ENCODE data around the gene MEGF9.

The MEGF9 gene

GRCh38 chr9:120730654-120731514 is 16.6 kb upstream of the MEGF9 start:
- DNase-seq: no peak

- no peak for DNase-seq
Measured at GRCh38 chr9:120729791-120730241, 15.5 kb upstream of the MEGF9 start.

- DNase-seq: no peak
Measured at GRCh38 chr9:120726484-120726883, 12.2 kb upstream of the MEGF9 start.

- DNase-seq: no peak
Measured at GRCh38 chr9:120725907-120726306, 11.6 kb upstream of the MEGF9 start.

DNA sequence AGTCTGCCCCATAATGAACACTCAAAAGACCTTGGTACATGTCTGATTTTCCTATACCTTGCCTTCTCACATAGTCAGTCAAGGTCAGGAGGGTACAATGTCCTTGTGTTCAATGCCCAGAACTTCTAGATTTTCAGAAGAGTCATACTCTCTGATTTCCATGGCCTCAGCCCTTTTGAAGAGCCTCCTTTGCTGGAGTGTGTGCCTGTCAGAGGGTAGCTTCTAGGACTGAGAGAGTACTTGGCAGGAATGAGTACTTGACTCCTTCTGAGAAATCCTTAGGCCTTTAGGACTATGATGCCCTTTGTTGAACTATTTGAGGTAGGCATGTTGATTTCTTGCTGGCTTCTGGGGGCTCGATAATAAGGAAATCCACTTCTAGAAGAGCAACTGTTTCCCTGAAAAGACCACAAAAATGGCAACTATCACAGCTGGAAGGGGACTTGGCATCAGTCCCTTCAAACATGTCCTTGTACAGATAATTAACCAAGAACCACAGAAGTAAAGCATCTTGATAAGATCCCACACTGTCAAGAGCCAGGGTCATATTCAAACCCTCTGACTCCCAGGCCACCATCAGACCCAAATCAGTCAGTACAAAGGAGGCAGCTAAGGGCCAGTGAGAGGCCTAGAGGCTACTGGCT is 10.6 kb upstream of the MEGF9 start:
- no peak for DNase-seq

GRCh38 chr9:120723565-120723964 is 9.3 kb upstream of the MEGF9 start:
- DNase-seq: no peak

DNA sequence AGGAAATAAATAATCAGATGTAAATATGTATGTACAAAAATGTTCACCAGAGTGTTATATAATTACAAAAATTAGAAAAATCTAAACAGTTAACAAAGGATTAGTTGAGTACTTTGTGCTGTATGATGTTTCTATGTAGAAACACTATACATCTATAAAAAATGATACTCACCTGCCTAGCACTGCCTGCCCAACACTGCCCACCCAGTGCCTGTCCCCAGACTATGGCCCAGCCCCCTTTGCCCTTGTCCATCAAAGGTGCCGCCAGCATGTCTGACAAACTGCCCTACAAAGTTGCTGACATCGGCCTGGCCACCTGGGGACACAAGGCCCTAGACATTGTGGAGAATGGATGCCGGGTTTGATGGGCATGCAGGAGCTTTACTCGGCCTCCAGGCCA is 6.1 kb upstream of the MEGF9 start:
- no peak for DNase-seq

- no peak for DNase-seq
Measured at GRCh38 chr9:120718316-120718715, 4.0 kb upstream of the MEGF9 start.

DNA sequence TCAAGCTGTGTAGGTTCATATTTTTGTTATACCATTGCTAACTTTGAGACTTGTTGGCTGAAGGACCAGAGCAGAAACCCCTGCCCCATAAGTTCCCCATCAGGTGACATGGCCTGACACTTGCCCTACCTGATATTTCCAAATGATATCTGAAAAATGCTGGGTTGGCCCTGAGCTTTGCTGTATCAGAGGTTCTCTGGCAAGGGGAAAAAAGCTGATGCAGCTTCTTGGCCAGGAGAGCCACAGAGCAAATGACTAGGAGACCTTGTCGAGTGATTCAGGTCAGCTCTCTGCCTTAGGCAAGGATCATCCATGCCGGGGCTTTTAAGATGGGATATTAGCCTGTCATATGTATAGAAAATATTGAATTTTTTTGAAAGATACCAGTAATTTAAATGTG is 2.9 kb upstream of the MEGF9 start:
- no peak for DNase-seq

DNA sequence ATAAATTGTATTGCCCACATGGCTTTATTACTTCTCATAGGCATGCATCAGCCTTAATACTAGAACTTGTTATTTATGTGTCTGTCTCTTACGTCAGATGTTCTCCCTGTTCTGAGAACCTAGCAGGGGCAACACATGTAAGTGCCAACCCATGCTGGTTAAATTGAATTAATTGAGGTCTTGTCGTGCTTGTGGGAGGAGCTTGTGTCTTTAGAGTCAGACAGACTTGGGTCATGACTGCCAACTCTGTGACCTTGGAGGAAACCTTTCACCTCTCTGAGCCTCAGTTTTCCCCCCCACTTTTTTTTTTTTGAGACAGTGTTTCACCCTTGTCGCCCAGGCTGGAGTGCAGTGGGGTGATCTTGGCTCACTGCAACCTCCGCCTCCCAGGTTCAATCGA is 2.2 kb upstream of the MEGF9 start:
- DNase-seq: no peak

- peak; percentile 65 for DNase-seq
Measured at GRCh38 chr9:120715389-120715924, 1.2 kb upstream of the MEGF9 start.

- DNase-seq: no peak
Measured at GRCh38 chr9:120714846-120715388, 647 bp upstream of the MEGF9 start.

- DNase-seq: peak; percentile 43
Measured at GRCh38 chr9:120713257-120714087, 798 bp downstream of the MEGF9 start.

DNA sequence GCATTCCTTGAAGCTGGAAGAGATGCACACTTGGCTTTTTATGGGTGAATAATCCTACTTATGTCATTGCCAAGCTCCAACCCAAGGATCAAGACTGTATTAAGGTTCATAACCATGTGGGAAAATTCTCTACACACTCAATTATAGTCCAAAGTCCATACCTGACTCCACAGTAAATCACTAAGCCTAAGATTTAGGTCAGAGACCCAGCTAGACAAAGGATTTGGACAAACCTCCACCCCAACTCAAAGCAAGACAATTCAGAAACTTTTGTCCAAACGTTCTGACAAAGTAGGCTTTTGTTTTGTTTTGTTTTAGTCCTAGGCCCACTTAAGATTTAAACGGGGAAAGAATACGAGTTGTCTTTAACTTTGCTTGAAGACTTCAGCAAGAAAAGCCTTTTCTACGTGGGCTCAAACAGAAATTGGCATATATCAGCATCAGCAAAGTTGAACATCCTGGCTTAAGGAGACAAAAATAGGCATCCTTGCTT is 1.7 kb downstream of the MEGF9 start:
- DNase-seq: no peak

- DNase-seq: no peak
Measured at GRCh38 chr9:120711841-120712538, 2.3 kb downstream of the MEGF9 start.

DNA sequence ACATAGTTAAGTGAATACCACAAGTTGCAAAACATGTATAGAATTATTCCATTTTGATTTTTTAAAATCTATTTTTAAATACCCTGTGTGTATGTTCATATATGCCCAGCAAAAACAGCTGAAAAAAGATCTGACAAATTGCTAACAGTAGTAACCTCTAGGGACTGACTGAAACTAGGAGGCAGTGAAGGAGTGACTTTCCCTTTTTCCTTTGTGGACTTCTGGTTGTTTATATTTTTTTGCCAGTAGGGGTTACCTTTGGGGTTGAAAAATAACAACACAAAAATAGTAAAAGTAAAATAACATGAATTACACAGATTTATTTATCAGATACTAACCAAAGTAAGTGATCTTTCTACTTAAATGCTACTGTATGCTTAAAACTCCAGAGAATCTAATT is 2.9 kb downstream of the MEGF9 start:
- no peak for DNase-seq

GRCh38 chr9:120710110-120710981 is 3.9 kb downstream of the MEGF9 start:
- no peak for DNase-seq

GRCh38 chr9:120708526-120709224 is 5.6 kb downstream of the MEGF9 start:
- DNase-seq: no peak

DNA sequence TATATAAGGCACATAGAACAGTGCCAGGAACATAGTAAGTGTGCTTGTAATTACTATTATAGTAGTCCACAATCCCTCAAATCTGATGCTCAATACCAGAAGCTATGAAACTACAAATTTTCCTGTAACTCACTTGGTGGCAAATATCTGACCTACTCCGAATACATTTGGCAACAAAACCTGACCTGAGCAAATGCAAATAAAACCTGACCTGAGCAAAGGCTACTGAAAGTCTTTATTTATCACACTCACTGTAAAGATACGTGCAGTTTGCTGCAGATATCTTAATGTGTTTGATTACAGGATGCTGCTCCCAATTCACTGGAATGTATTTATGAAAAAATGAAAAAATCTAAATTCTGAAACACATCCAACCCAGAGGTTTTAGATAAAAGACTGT is 7.1 kb downstream of the MEGF9 start:
- no peak for DNase-seq

GRCh38 chr9:120705174-120705573 is 9.1 kb downstream of the MEGF9 start:
- no peak for DNase-seq

All from femur (tissue), 1 donor.